HepG2 (cell line): ENCODE data around the gene YWHAB. TPM values are rescaled to one million over a fixed set of nuclear protein-coding genes. Genes with fewer than 3 reads are reported as not detected.

Experiments
- ARNT ChIP-seq: fragments of 450-650 bp; IDR thresholded peaks from 2 replicates; pipeline ENCODE4 v1.6.1; 2017
- FIP1L1 ChIP-seq: fragments of 200-400 bp; formaldehyde crosslinking; IDR thresholded peaks from 2 replicates; pipeline ENCODE4 v1.6.1; 2018; ENCODE audit warnings: low read depth, mild to moderate bottlenecking, low read length, moderate library complexity, borderline replicate concordance; ENCODE audit not compliant: insufficient read depth
- FOXP1 ChIP-seq, 2 experiments: fragments of 450-650 bp in 1 of 2; IDR thresholded peaks; 2 replicates each; pipeline ENCODE4 v1.6.1; 2017 to 2018; ENCODE audit warnings: antibody characterized with exemption in 1 of 2
- GTF3A ChIP-seq: sonication (generic); formaldehyde crosslinking; conservative IDR thresholded peaks from 2 replicates; pipeline ENCODE4 v1.4.0; 2020; ENCODE audit warnings: mild to moderate bottlenecking, missing genetic modification reagents
- KLF9 ChIP-seq: IDR thresholded peaks from 2 replicates; pipeline ENCODE4 v1.6.1; 2016; ENCODE audit warnings: low read depth
- NFE2L1 ChIP-seq: sonication (generic); formaldehyde crosslinking; IDR thresholded peaks from 2 replicates; pipeline ENCODE4 v1.4.0; 2020; ENCODE audit warnings: missing genetic modification reagents, mild to moderate bottlenecking, borderline replicate concordance
- NFE2L2 ChIP-seq: fragments of 150-350 bp; IDR thresholded peaks from 2 replicates; pipeline ENCODE4 v1.6.1; 2014; ENCODE audit warnings: low read length
- PAWR ChIP-seq: sonication (generic); formaldehyde crosslinking; IDR thresholded peaks from 2 replicates; pipeline ENCODE4 v1.4.0; 2020; ENCODE audit warnings: missing genetic modification reagents, mild to moderate bottlenecking, borderline replicate concordance
- SETDB1 ChIP-seq: sonication (generic); formaldehyde crosslinking; IDR thresholded peaks from 2 replicates; pipeline ENCODE4 v1.5.1; 2020; ENCODE audit warnings: missing genetic modification reagents, mild to moderate bottlenecking, borderline replicate concordance
- SMAD3 ChIP-seq: sonication (generic); formaldehyde crosslinking; IDR thresholded peaks from 2 replicates; pipeline ENCODE4 v1.4.0; 2020; ENCODE audit warnings: missing genetic modification reagents
- SMARCC2 ChIP-seq: fragments of 450-650 bp; IDR thresholded peaks from 2 replicates; pipeline ENCODE4 v1.6.1; 2017; ENCODE audit warnings: antibody characterized with exemption, mild to moderate bottlenecking
- ZC3H13 ChIP-seq: sonication (generic); formaldehyde crosslinking; IDR thresholded peaks from 2 replicates; pipeline ENCODE4 v1.8.1; 2023; ENCODE audit warnings: mild to moderate bottlenecking, missing genetic modification reagents, moderate library complexity
- ZNF205 ChIP-seq: IDR thresholded peaks from 2 replicates; pipeline ENCODE4 v1.6.1; 2018; ENCODE audit warnings: missing biosample characterization, missing genetic modification reagents
- ZNF30 ChIP-seq: sonication (generic); formaldehyde crosslinking; IDR thresholded peaks from 2 replicates; pipeline ENCODE4 v1.5.0; 2020; ENCODE audit warnings: mild to moderate bottlenecking, missing genetic modification reagents
- ZNF446 ChIP-seq: sonication (generic); formaldehyde crosslinking; IDR thresholded peaks from 2 replicates; pipeline ENCODE4 v1.5.0; 2020; ENCODE audit warnings: mild to moderate bottlenecking, missing genetic modification reagents
- ZSCAN22 ChIP-seq: sonication (generic); formaldehyde crosslinking; IDR thresholded peaks from 2 replicates; pipeline ENCODE4 v1.4.0; 2020; ENCODE audit warnings: mild to moderate bottlenecking, missing genetic modification reagents
- polyA plus RNA-seq, 8 experiments: library from polyadenylated mRNA; depleted of rRNA in 3 of 8; stranded (reverse) in 7 of 8; unstranded in 1 of 8; fragments of >200 nt; fragmentation: Illumina TruSeq in 4 of 8; extraction: Trizol in 4 of 8; gene quantifications; 2 replicates each; pipeline versions ENCODE4 v1.2.1 to v1.2.3, GENCODE V29; 2011 to 2016; ENCODE audit warnings: low read depth in 4 of 8, missing spikeins in 1 of 8, mixed read lengths in 1 of 8; ENCODE audit not compliant: insufficient read depth in 1 of 8
- total RNA-seq, 5 experiments: library from RNA; depleted of rRNA; stranded (reverse); fragments of >200 nt; fragmentation: Illumina TruSeq; extraction: Trizol; gene quantifications; 2 replicates each; pipeline ENCODE4 v1.2.3, GENCODE V29; 2016; ENCODE audit warnings: low read depth in 1 of 5
- TF ChIP-seq, protein P1 (sequence below): sonication (generic); formaldehyde crosslinking; IDR thresholded peaks from 2 replicates; pipeline ENCODE4 v1.8.1; 2022; ENCODE audit warnings: mild to moderate bottlenecking, missing genetic modification reagents
- TF ChIP-seq, protein P2 (sequence below): sonication (generic); formaldehyde crosslinking; IDR thresholded peaks from 2 replicates; pipeline ENCODE4 v1.4.0; 2020; ENCODE audit warnings: mild to moderate bottlenecking, missing genetic modification reagents
- TF ChIP-seq, protein P3 (sequence below), 2 experiments: sonication (generic) in 1 of 2; formaldehyde crosslinking in 1 of 2; IDR thresholded peaks; 2 replicates each; pipeline versions ENCODE4 v1.5.1 to v1.6.1; 2011 to 2020; ENCODE audit warnings: borderline replicate concordance in 1 of 2, low read depth in 1 of 2, low read length in 1 of 2, mild to moderate bottlenecking in 1 of 2, missing genetic modification reagents in 1 of 2, moderate library complexity in 1 of 2
- TF ChIP-seq, protein P4 (sequence below): sonication (generic); formaldehyde crosslinking; conservative IDR thresholded peaks from 2 replicates; pipeline ENCODE4 v1.8.0; 2022; ENCODE audit warnings: missing genetic modification reagents
- TF ChIP-seq, protein P5 (sequence below): sonication (generic); formaldehyde crosslinking; IDR thresholded peaks from 2 replicates; pipeline ENCODE4 v1.8.0; 2022; ENCODE audit warnings: low read depth, missing genetic modification reagents

YWHAB gene
- total and polyA plus RNA-seq, 2 of the 13 experiments (the other 11 are each of a cell fraction or from before 2014, with no cell fraction given), result 77.2 to 121 TPM

DNA sequence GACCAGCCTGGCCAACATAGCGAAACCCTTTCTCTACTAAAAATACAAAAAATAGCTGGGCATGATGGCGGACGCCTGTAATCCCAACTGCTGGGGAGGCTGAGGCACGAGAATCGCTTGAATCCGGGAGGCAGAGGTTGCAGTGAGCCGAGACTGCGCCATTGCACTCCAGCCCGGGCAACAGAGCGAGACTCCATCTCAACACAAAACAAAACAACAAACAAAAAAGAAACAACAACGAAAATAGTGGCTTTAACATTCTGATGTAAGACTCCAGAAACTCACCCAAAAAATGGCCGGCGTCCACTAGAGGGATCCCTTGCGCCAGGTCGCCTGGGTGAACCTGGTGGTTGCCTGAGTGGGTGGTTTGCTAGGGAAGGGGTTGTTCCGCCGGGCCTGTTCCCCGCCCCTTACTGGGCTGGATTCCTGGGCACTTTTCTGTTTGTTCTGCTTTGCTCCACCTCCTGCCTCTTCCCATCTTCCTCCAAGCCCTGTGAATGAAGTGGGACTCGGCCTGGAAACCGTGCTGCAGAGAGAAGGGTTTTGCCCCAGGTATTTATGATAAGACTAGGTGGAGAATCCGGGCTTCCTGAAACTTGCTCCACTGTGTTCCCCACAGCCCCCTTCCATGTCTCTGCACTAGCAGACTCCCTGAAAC lies 25.9 kb downstream of the YWHAB start (continued):
- TF ChIP-seq NFE2L1, result no peak
- no peak for TF ChIP-seq ZNF446 (CRISPR knock-in tag)
- TF ChIP-seq FOXP1 (IDR thresholded peaks at IDR 0.05), result peak; percentile 60; the same call in 1 of the 2 replicates
- TF ChIP-seq FOXP1 (CRISPR knock-in tag; IDR thresholded peaks at IDR 0.05), result peak; percentile 24
- peak; percentile 91 for TF ChIP-seq SMAD3 (CRISPR knock-in tag)
- TF ChIP-seq, protein P1, sequence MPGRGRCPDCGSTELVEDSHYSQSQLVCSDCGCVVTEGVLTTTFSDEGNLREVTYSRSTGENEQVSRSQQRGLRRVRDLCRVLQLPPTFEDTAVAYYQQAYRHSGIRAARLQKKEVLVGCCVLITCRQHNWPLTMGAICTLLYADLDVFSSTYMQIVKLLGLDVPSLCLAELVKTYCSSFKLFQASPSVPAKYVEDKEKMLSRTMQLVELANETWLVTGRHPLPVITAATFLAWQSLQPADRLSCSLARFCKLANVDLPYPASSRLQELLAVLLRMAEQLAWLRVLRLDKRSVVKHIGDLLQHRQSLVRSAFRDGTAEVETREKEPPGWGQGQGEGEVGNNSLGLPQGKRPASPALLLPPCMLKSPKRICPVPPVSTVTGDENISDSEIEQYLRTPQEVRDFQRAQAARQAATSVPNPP (CRISPR knock-in tag), result no peak
- TF ChIP-seq ZC3H13 (CRISPR knock-in tag), result no peak
- no peak for TF ChIP-seq FIP1L1
- no peak for TF ChIP-seq NFE2L2
- no peak for TF ChIP-seq ZSCAN22 (CRISPR knock-in tag)
- 0 out of 2 replicates have a peak, but pooled peaks have one; percentile 73 for TF ChIP-seq PAWR (CRISPR knock-in tag)
- no peak for TF ChIP-seq ZNF205
- TF ChIP-seq, protein P2, sequence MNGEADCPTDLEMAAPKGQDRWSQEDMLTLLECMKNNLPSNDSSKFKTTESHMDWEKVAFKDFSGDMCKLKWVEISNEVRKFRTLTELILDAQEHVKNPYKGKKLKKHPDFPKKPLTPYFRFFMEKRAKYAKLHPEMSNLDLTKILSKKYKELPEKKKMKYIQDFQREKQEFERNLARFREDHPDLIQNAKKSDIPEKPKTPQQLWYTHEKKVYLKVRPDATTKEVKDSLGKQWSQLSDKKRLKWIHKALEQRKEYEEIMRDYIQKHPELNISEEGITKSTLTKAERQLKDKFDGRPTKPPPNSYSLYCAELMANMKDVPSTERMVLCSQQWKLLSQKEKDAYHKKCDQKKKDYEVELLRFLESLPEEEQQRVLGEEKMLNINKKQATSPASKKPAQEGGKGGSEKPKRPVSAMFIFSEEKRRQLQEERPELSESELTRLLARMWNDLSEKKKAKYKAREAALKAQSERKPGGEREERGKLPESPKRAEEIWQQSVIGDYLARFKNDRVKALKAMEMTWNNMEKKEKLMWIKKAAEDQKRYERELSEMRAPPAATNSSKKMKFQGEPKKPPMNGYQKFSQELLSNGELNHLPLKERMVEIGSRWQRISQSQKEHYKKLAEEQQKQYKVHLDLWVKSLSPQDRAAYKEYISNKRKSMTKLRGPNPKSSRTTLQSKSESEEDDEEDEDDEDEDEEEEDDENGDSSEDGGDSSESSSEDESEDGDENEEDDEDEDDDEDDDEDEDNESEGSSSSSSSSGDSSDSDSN (CRISPR knock-in tag), result peak; percentile 41; the same call in 1 of the 2 replicates
- TF ChIP-seq, protein P3, sequence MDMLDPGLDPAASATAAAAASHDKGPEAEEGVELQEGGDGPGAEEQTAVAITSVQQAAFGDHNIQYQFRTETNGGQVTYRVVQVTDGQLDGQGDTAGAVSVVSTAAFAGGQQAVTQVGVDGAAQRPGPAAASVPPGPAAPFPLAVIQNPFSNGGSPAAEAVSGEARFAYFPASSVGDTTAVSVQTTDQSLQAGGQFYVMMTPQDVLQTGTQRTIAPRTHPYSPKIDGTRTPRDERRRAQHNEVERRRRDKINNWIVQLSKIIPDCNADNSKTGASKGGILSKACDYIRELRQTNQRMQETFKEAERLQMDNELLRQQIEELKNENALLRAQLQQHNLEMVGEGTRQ (IDR thresholded peaks at IDR 0.05; ENCODE audit: low read depth, low read length), result no peak
- TF ChIP-seq, protein P3 (CRISPR knock-in tag; IDR thresholded peaks at IDR 0.05; ENCODE audit: borderline replicate concordance), result no peak
- TF ChIP-seq SMARCC2, result no peak
- TF ChIP-seq ARNT, result no peak
- TF ChIP-seq, protein P4, sequence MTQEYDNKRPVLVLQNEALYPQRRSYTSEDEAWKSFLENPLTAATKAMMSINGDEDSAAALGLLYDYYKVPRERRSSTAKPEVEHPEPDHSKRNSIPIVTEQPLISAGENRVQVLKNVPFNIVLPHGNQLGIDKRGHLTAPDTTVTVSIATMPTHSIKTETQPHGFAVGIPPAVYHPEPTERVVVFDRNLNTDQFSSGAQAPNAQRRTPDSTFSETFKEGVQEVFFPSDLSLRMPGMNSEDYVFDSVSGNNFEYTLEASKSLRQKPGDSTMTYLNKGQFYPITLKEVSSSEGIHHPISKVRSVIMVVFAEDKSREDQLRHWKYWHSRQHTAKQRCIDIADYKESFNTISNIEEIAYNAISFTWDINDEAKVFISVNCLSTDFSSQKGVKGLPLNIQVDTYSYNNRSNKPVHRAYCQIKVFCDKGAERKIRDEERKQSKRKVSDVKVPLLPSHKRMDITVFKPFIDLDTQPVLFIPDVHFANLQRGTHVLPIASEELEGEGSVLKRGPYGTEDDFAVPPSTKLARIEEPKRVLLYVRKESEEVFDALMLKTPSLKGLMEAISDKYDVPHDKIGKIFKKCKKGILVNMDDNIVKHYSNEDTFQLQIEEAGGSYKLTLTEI, result no peak
- TF ChIP-seq GTF3A (CRISPR knock-in tag), result no peak
- TF ChIP-seq, protein P5, sequence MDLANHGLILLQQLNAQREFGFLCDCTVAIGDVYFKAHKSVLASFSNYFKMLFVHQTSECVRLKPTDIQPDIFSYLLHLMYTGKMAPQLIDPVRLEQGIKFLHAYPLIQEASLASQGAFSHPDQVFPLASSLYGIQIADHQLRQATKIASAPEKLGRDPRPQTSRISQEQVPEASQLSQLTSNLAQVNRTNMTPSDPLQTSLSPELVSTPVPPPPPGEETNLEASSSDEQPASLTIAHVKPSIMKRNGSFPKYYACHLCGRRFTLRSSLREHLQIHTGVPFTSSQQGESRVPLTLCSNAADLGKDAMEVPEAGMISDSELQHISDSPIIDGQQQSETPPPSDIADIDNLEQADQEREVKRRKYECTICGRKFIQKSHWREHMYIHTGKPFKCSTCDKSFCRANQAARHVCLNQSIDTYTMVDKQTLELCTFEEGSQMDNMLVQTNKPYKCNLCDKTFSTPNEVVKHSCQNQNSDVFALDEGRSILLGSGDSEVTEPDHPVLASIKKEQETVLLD, result no peak
- TF ChIP-seq KLF9, result peak; percentile 95
- TF ChIP-seq ZNF30 (CRISPR knock-in tag), result no peak
- no peak for TF ChIP-seq SETDB1 (CRISPR knock-in tag)
